HK-2 (cell line): ENCODE results near the gene SFRP5.

ENCODE experiments used
- DNase-seq: peaks from one replicate; pipeline ENCODE4 v3.0.0-alpha.2; 2018; ENCODE audit not compliant: unreplicated experiment

Gene SFRP5

GRCh38 chr10:97736902-97737769 is 34.7 kb downstream of the SFRP5 start, which contains the start of gene ZFYVE27:
ZFYVE27 (plus strand) TSS chr10:97737128; CDS start chr10:97738478, 1,350 bp downstream.
- peak; percentile 99 for DNase-seq

GRCh38 chr10:97736403-97736901 is 35.3 kb downstream of the SFRP5 start:
- DNase-seq: no peak

- no peak for DNase-seq
Observed at GRCh38 chr10:97734021-97734420, 37.8 kb downstream of the SFRP5 start.

- DNase-seq: no peak
Observed at GRCh38 chr10:97733256-97733655, 38.5 kb downstream of the SFRP5 start.

- DNase-seq: no peak
Observed at GRCh38 chr10:97732052-97732359, 39.8 kb downstream of the SFRP5 start.

- peak; percentile 60 for DNase-seq
Observed at GRCh38 chr10:97731346-97732051, 40.3 kb downstream of the SFRP5 start.

- no peak for DNase-seq
Observed at GRCh38 chr10:97729014-97729413, 42.8 kb downstream of the SFRP5 start.

- DNase-seq: no peak
Observed at GRCh38 chr10:97726636-97727178, 45.1 kb downstream of the SFRP5 start.

GRCh38 chr10:97724341-97724941 is 47.4 kb downstream of the SFRP5 start:
- no peak for DNase-seq

GRCh38 chr10:97723001-97723400 is 48.8 kb downstream of the SFRP5 start:
- DNase-seq: no peak

- DNase-seq: no peak
Observed at GRCh38 chr10:97721871-97722780, 49.7 kb downstream of the SFRP5 start.

GRCh38 chr10:97719602-97720001 is 52.2 kb downstream of the SFRP5 start:
- no peak for DNase-seq

GRCh38 chr10:97718659-97719142 is 53.1 kb downstream of the SFRP5 start:
- DNase-seq: no peak

GRCh38 chr10:97718178-97718577 is 53.6 kb downstream of the SFRP5 start:
- DNase-seq: no peak

- no peak for DNase-seq
Observed at GRCh38 chr10:97717627-97718026, 54.2 kb downstream of the SFRP5 start.
